ENCODE data around the gene FXYD2.

The FXYD2 gene

GRCh38 chr11:117836077-117836960 lies 11.8 kb upstream of the FXYD2 start:
- DNase-seq = no peak

GRCh38 chr11:117835576-117835975 lies 11.0 kb upstream of the FXYD2 start:
- no peak for DNase-seq

- no peak for DNase-seq
Observed at GRCh38 chr11:117834838-117835443, 10.4 kb upstream of the FXYD2 start.

GRCh38 chr11:117834068-117834810 lies 9.7 kb upstream of the FXYD2 start:
- DNase-seq = no peak

GRCh38 chr11:117833401-117833891 lies 8.9 kb upstream of the FXYD2 start:
- DNase-seq = no peak

- DNase-seq = no peak
Observed at GRCh38 chr11:117832511-117832910, 8.0 kb upstream of the FXYD2 start.

GRCh38 chr11:117831661-117832415 lies 7.3 kb upstream of the FXYD2 start:
- DNase-seq = no peak

- DNase-seq = no peak
Observed at GRCh38 chr11:117830674-117831351, 6.3 kb upstream of the FXYD2 start.

- no peak for DNase-seq
Observed at GRCh38 chr11:117830072-117830471, 5.5 kb upstream of the FXYD2 start.

- no peak for DNase-seq
Observed at GRCh38 chr11:117829369-117829725, 4.8 kb upstream of the FXYD2 start.

- DNase-seq = no peak
Observed at GRCh38 chr11:117828611-117829368, 4.2 kb upstream of the FXYD2 start.

- no peak for DNase-seq
Observed at GRCh38 chr11:117827521-117828511, 3.3 kb upstream of the FXYD2 start.

- DNase-seq = no peak
Observed at GRCh38 chr11:117826832-117827231, 2.3 kb upstream of the FXYD2 start.

- no peak for DNase-seq
Observed at GRCh38 chr11:117826190-117826570, 1.6 kb upstream of the FXYD2 start.

GRCh38 chr11:117825538-117826189 lies 1.1 kb upstream of the FXYD2 start:
- no peak for DNase-seq

- DNase-seq = no peak
Observed at GRCh38 chr11:117823946-117824420, 561 bp downstream of the FXYD2 start.

GRCh38 chr11:117823294-117823945 lies 1.1 kb downstream of the FXYD2 start:
- no peak for DNase-seq
